HepG2 (cell line): ENCODE results near the gene RASGRF1. TPM values are rescaled to one million over a fixed set of nuclear protein-coding genes. Genes with fewer than 3 reads are reported as not detected.

ENCODE experiments used
- HNF1B ChIP-seq: sonication (generic); formaldehyde crosslinking; IDR thresholded peaks from 2 replicates; pipeline ENCODE4 v1.5.1; 2020; ENCODE audit warnings: mild to moderate bottlenecking, moderate library complexity, missing genetic modification reagents
- HNF4A ChIP-seq: sonication (generic); formaldehyde crosslinking; IDR thresholded peaks from 2 replicates; pipeline ENCODE4 v1.4.0; 2020; ENCODE audit warnings: missing genetic modification reagents
- HOXA3 ChIP-seq: sonication (generic); formaldehyde crosslinking; IDR thresholded peaks from 2 replicates; pipeline ENCODE4 v1.5.0; 2020; ENCODE audit warnings: missing genetic modification reagents
- MIXL1 ChIP-seq: IDR thresholded peaks from 2 replicates; pipeline ENCODE4 v1.6.1; 2016
- NCOA2 ChIP-seq: sonication (generic); formaldehyde crosslinking; IDR thresholded peaks from 2 replicates; pipeline ENCODE4 v1.8.0; 2022; ENCODE audit warnings: inconsistent platforms
- NCOR1 ChIP-seq: fragments of 200-600 bp; sonication (generic); IDR thresholded peaks from 2 replicates; pipeline ENCODE4 v1.7.0; 2017; ENCODE audit warnings: antibody characterized with exemption, low read length, borderline replicate concordance
- NR2C2 ChIP-seq: sonication (generic); formaldehyde crosslinking; IDR thresholded peaks from 2 replicates; pipeline ENCODE4 v1.4.0; 2020; ENCODE audit warnings: missing genetic modification reagents, mild to moderate bottlenecking, moderate library complexity, borderline replicate concordance
- PCBP2 ChIP-seq: fragments of 200-400 bp; formaldehyde crosslinking; optimal IDR thresholded peaks from 2 replicates; pipeline ENCODE3; 2018; ENCODE audit warnings: low read length, low read depth; ENCODE audit not compliant: poor library complexity, severe bottlenecking
- PHF20 ChIP-seq: sonication (generic); formaldehyde crosslinking; IDR thresholded peaks from 2 replicates; pipeline ENCODE4 v1.5.0; 2020; ENCODE audit warnings: mild to moderate bottlenecking, missing genetic modification reagents
- PLRG1 ChIP-seq: fragments of 450-650 bp; conservative IDR thresholded peaks from 2 replicates; pipeline ENCODE4 v1.6.1; 2016
- SALL1 ChIP-seq: sonication (generic); formaldehyde crosslinking; IDR thresholded peaks from 2 replicates; pipeline ENCODE4 v1.8.0; 2022; ENCODE audit warnings: mild to moderate bottlenecking, missing genetic modification reagents
- SOX13 ChIP-seq, 3 experiments: fragments of 450-650 bp in 1 of 3; sonication (generic) in 1 of 3; formaldehyde crosslinking in 1 of 3; IDR thresholded peaks in 2 of 3; conservative IDR thresholded peaks in 1 of 3; 2 replicates each; pipeline versions ENCODE4 v1.5.0 to v1.6.1; 2016 to 2020; ENCODE audit warnings: antibody characterized with exemption in 1 of 3, mild to moderate bottlenecking in 1 of 3, missing compliant biosample characterization in 1 of 3, missing genetic modification reagents in 1 of 3, moderate library complexity in 1 of 3
- TRIM22 ChIP-seq: fragments of 450-650 bp; IDR thresholded peaks from 2 replicates; pipeline ENCODE4 v1.6.1; 2017
- ZBTB8A ChIP-seq: sonication (generic); formaldehyde crosslinking; IDR thresholded peaks from 2 replicates; pipeline ENCODE4 v1.4.0; 2020; ENCODE audit warnings: mild to moderate bottlenecking, low read depth, missing genetic modification reagents, borderline replicate concordance
- ZNF263 ChIP-seq: sonication (generic); formaldehyde crosslinking; IDR thresholded peaks from 2 replicates; pipeline ENCODE4 v1.4.0; 2020; ENCODE audit warnings: missing genetic modification reagents
- ZNF317 ChIP-seq: sonication (generic); formaldehyde crosslinking; IDR thresholded peaks from 2 replicates; pipeline ENCODE4 v1.5.0; 2020; ENCODE audit warnings: mild to moderate bottlenecking, missing genetic modification reagents
- ZNF331 ChIP-seq: sonication (generic); formaldehyde crosslinking; IDR thresholded peaks from 2 replicates; pipeline ENCODE4 v1.4.0; 2020; ENCODE audit warnings: missing genetic modification reagents
- ZNF441 ChIP-seq: sonication (generic); formaldehyde crosslinking; IDR thresholded peaks from 2 replicates; pipeline ENCODE4 v1.7.0; 2021; ENCODE audit warnings: missing genetic modification reagents, borderline replicate concordance
- ZNF460 ChIP-seq: sonication (generic); formaldehyde crosslinking; IDR thresholded peaks from 2 replicates; pipeline ENCODE4 v1.5.1; 2020; ENCODE audit warnings: missing genetic modification reagents, mild to moderate bottlenecking, borderline replicate concordance
- ZNF549 ChIP-seq: sonication (generic); formaldehyde crosslinking; IDR thresholded peaks from 2 replicates; pipeline ENCODE4 v1.5.0; 2020; ENCODE audit warnings: missing genetic modification reagents
- ZNF607 ChIP-seq: sonication (generic); formaldehyde crosslinking; IDR thresholded peaks from 2 replicates; pipeline ENCODE4 v1.5.1; 2020; ENCODE audit warnings: missing genetic modification reagents, mild to moderate bottlenecking, borderline replicate concordance
- ZNF639 ChIP-seq: conservative IDR thresholded peaks from 2 replicates; pipeline ENCODE4 v1.6.1; 2018; ENCODE audit warnings: missing genetic modification reagents
- polyA plus RNA-seq, 8 experiments: library from polyadenylated mRNA; depleted of rRNA in 3 of 8; stranded (reverse) in 7 of 8; unstranded in 1 of 8; fragments of >200 nt; fragmentation: Illumina TruSeq in 4 of 8; extraction: Trizol in 4 of 8; gene quantifications; 2 replicates each; pipeline versions ENCODE4 v1.2.1 to v1.2.3, GENCODE V29; 2011 to 2016; ENCODE audit warnings: low read depth in 4 of 8, missing spikeins in 1 of 8, mixed read lengths in 1 of 8; ENCODE audit not compliant: insufficient read depth in 1 of 8
- total RNA-seq, 5 experiments: library from RNA; depleted of rRNA; stranded (reverse); fragments of >200 nt; fragmentation: Illumina TruSeq; extraction: Trizol; gene quantifications; 2 replicates each; pipeline ENCODE4 v1.2.3, GENCODE V29; 2016; ENCODE audit warnings: low read depth in 1 of 5
- TF ChIP-seq, protein P1 (sequence below): sonication (generic); formaldehyde crosslinking; IDR thresholded peaks from 2 replicates; pipeline ENCODE4 v1.5.0; 2020; ENCODE audit warnings: missing genetic modification reagents, mild to moderate bottlenecking, borderline replicate concordance
- TF ChIP-seq, protein P2 (sequence below), 2 experiments: fragments of 450-650 bp in 1 of 2; sonication (generic) in 1 of 2; formaldehyde crosslinking; IDR thresholded peaks; 2 replicates each; pipeline versions ENCODE4 v1.5.0 to v1.8.0; 2020 to 2022; ENCODE audit warnings: mild to moderate bottlenecking in 1 of 2, missing genetic modification reagents in 1 of 2
- TF ChIP-seq, protein P3 (sequence below): IDR thresholded peaks from 2 replicates; pipeline ENCODE4 v1.6.1; 2012; ENCODE audit warnings: inconsistent platforms

Gene RASGRF1
- total and polyA plus RNA-seq, 2 of the 13 experiments (the other 11 are each of a cell fraction or from before 2014, with no cell fraction given), result 0.55 to 3.0 TPM

GRCh38 chr15:78950343-78950742 is 140.2 kb downstream of the RASGRF1 start (continued):
- TF ChIP-seq TRIM22 (no peak), NCOR1 (peak; percentile 72; the same call in 1 of the 2 replicates), ZNF331 (CRISPR knock-in tag) (0 out of 2 replicates have a peak, but pooled peaks have one; percentile 14), NR2C2 (CRISPR knock-in tag) (0 out of 2 replicates have a peak, but pooled peaks have one; percentile 5), ZNF607 (CRISPR knock-in tag) (peak; percentile 33; the same call in 1 of the 2 replicates), SOX13 (IDR thresholded peaks at IDR 0.05) (no peak), SOX13 (CRISPR knock-in tag; conservative IDR thresholded peaks at IDR 0.05 in 1 of 2, IDR thresholded peaks at IDR 0.05 in 1 of 2) (peak in 1 of 2 experiments; percentile 4; a peak in 1 of 4 replicates), HNF1B (CRISPR knock-in tag) (0 out of 2 replicates have a peak, but pooled peaks have one; percentile 47), MIXL1 (0 out of 2 replicates have a peak, but pooled peaks have one; percentile 38), ZNF639 (CRISPR knock-in tag) (no peak), ZNF441 (CRISPR knock-in tag) (peak; percentile 92), PCBP2 (no peak), ZNF549 (CRISPR knock-in tag) (no peak), NCOA2 (CRISPR knock-in tag) (0 out of 2 replicates have a peak, but pooled peaks have one; percentile 15), ZBTB8A (CRISPR knock-in tag) (no peak), HNF4A (peak; percentile 86), SALL1 (CRISPR knock-in tag) (0 out of 2 replicates have a peak, but pooled peaks have one; percentile 14), ZNF317 (CRISPR knock-in tag) (no peak), PLRG1 (no peak), ZNF263 (no peak), PHF20 (CRISPR knock-in tag) (no peak), HOXA3 (CRISPR knock-in tag) (peak; percentile 9; the same call in 1 of the 2 replicates), ZNF460 (CRISPR knock-in tag) (peak; percentile 57; the same call in 1 of the 2 replicates)
- TF ChIP-seq, protein P1, sequence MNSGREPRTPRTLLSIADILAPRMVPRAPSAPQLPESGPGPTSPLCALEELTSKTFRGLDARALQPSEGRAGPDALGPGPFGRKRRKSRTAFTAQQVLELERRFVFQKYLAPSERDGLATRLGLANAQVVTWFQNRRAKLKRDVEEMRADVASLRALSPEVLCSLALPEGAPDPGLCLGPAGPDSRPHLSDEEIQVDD (CRISPR knock-in tag), result no peak
- TF ChIP-seq, protein P2, sequence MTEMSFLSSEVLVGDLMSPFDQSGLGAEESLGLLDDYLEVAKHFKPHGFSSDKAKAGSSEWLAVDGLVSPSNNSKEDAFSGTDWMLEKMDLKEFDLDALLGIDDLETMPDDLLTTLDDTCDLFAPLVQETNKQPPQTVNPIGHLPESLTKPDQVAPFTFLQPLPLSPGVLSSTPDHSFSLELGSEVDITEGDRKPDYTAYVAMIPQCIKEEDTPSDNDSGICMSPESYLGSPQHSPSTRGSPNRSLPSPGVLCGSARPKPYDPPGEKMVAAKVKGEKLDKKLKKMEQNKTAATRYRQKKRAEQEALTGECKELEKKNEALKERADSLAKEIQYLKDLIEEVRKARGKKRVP (CRISPR knock-in tag; IDR thresholded peaks at IDR 0.05), result peak in 1 of 2 experiments; percentile 60; a peak in 2 of 4 replicates
- TF ChIP-seq, protein P3, sequence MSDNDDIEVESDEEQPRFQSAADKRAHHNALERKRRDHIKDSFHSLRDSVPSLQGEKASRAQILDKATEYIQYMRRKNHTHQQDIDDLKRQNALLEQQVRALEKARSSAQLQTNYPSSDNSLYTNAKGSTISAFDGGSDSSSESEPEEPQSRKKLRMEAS, result peak; percentile 29; the same call in 1 of the 2 replicates
